Mesenchymal stem cell (in vitro differentiated cells and primary cell): ENCODE data around the gene C19orf73.

Experiments used
- DNase-seq: peaks from one replicate; pipeline ENCODE4 v3.0.0-alpha.2; 2013
- H2AFZ ChIP-seq: one replicate; pipeline ENCODE4 v1.6.1; 2013; ENCODE audit warnings: low read depth, mild to moderate bottlenecking, control low read depth, inconsistent platforms, low read length, moderate library complexity
- H2AK5ac ChIP-seq: 2 replicates; pipeline ENCODE4 v1.6.1; 2013; ENCODE audit warnings: low read length, moderate library complexity, mild to moderate bottlenecking, inconsistent platforms; ENCODE audit not compliant: severe bottlenecking
- H2BK120ac ChIP-seq: one replicate; pipeline ENCODE4 v1.6.1; 2013; ENCODE audit warnings: low read depth, mild to moderate bottlenecking, inconsistent platforms, low read length, moderate library complexity
- H2BK12ac ChIP-seq, 2 experiments: one replicate each; pipeline ENCODE4 v1.6.1; 2013; ENCODE audit warnings: inconsistent platforms in 2 of 2, low read length in 2 of 2, mild to moderate bottlenecking in 2 of 2, moderate library complexity in 2 of 2, control low read depth in 1 of 2
- H2BK15ac ChIP-seq: one replicate; pipeline ENCODE4 v1.6.1; 2013; ENCODE audit warnings: mild to moderate bottlenecking, low read depth, inconsistent platforms; ENCODE audit not compliant: poor library complexity, severe bottlenecking
- H2BK5ac ChIP-seq: 2 replicates; pipeline ENCODE4 v1.6.1; 2013; ENCODE audit warnings: low read depth, mild to moderate bottlenecking, low read length, control low read depth, inconsistent platforms; ENCODE audit not compliant: poor library complexity, severe bottlenecking
- H3K14ac ChIP-seq, 2 experiments: one replicate each; pipeline ENCODE4 v1.6.1; 2013; ENCODE audit warnings: inconsistent platforms in 2 of 2, low read length in 2 of 2, control low read depth in 1 of 2, mild to moderate bottlenecking in 1 of 2, moderate library complexity in 1 of 2
- H3K18ac ChIP-seq, 2 experiments: one replicate each; pipeline ENCODE4 v1.6.1; 2013; ENCODE audit warnings: inconsistent platforms in 2 of 2, low read length in 2 of 2, control low read depth in 1 of 2, low read depth in 1 of 2, mild to moderate bottlenecking in 1 of 2
- H3K23ac ChIP-seq, 2 experiments: one replicate each; pipeline ENCODE4 v1.6.1; 2013; ENCODE audit warnings: inconsistent platforms in 2 of 2, low read length in 2 of 2, mild to moderate bottlenecking in 2 of 2, moderate library complexity in 2 of 2, control low read depth in 1 of 2
- H3K27ac ChIP-seq: 2 replicates; pipeline ENCODE4 v1.5.1; 2013; ENCODE audit warnings: mild to moderate bottlenecking, moderate library complexity, low read length, control low read depth, inconsistent platforms; ENCODE audit not compliant: poor library complexity, severe bottlenecking
- H3K27me3 ChIP-seq, 2 experiments: 2 replicates each; pipeline versions ENCODE4 v1.6.1 to v1.7.0; 2013; ENCODE audit warnings: low read length in 2 of 2, mild to moderate bottlenecking in 2 of 2, moderate library complexity in 2 of 2, control low read depth in 1 of 2, inconsistent platforms in 1 of 2; ENCODE audit not compliant: control insufficient read depth in 1 of 2, insufficient read depth in 1 of 2
- H3K36me3 ChIP-seq, 2 experiments: 2 replicates each; pipeline versions ENCODE4 v1.6.1 to v1.7.0; 2013; ENCODE audit warnings: low read length in 2 of 2, control low read depth in 1 of 2, inconsistent platforms in 1 of 2, low read depth in 1 of 2, mild to moderate bottlenecking in 1 of 2; ENCODE audit not compliant: insufficient read depth in 2 of 2, control insufficient read depth in 1 of 2
- H3K4ac ChIP-seq, 2 experiments: one replicate each; pipeline ENCODE4 v1.6.1; 2013; ENCODE audit warnings: inconsistent platforms in 2 of 2, low read length in 2 of 2, mild to moderate bottlenecking in 2 of 2, moderate library complexity in 2 of 2, control low read depth in 1 of 2, low read depth in 1 of 2
- H3K4me1 ChIP-seq: 2 replicates; pipeline ENCODE4 v1.6.1; 2013; ENCODE audit warnings: low read depth, low read length, control low read depth; ENCODE audit not compliant: control insufficient read depth, insufficient read depth
- H3K4me2 ChIP-seq: 2 replicates; pipeline ENCODE4 v1.6.1; 2013; ENCODE audit warnings: low read length, mild to moderate bottlenecking, inconsistent platforms; ENCODE audit not compliant: poor library complexity, severe bottlenecking
- H3K4me3 ChIP-seq, 2 experiments: 2 replicates each; pipeline versions ENCODE4 v1.5.1 to v1.7.0; 2013; ENCODE audit warnings: low read length in 2 of 2, mild to moderate bottlenecking in 2 of 2, control low read depth in 1 of 2, low read depth in 1 of 2; ENCODE audit not compliant: insufficient read depth in 1 of 2
- H3K79me1 ChIP-seq: replicated peaks from 2 replicates; pipeline ENCODE4 v1.6.1; 2013; ENCODE audit warnings: mild to moderate bottlenecking, control low read depth, low read length, inconsistent platforms; ENCODE audit not compliant: poor library complexity, severe bottlenecking
- H3K9ac ChIP-seq: 2 replicates; pipeline ENCODE4 v1.7.0; 2013; ENCODE audit warnings: mild to moderate bottlenecking, low read length, moderate library complexity
- H3K9me3 ChIP-seq: 2 replicates; pipeline ENCODE4 v1.7.0; 2013; ENCODE audit warnings: mild to moderate bottlenecking, low read length; ENCODE audit not compliant: control insufficient read depth
- H4K8ac ChIP-seq: one replicate; pipeline ENCODE4 v1.6.1; 2013; ENCODE audit warnings: inconsistent platforms, mild to moderate bottlenecking, low read length, moderate library complexity
- H4K91ac ChIP-seq: one replicate; pipeline ENCODE4 v1.6.1; 2013; ENCODE audit warnings: mild to moderate bottlenecking, low read length, inconsistent platforms
- WGBS: methylation state at CpG from one replicate; pipeline ENCODE4 v1.1.7; 2013; ENCODE audit warnings: mixed read lengths; 5-methylcytosine and 5-hydroxymethylcytosine counted together

The C19orf73 gene

DNA sequence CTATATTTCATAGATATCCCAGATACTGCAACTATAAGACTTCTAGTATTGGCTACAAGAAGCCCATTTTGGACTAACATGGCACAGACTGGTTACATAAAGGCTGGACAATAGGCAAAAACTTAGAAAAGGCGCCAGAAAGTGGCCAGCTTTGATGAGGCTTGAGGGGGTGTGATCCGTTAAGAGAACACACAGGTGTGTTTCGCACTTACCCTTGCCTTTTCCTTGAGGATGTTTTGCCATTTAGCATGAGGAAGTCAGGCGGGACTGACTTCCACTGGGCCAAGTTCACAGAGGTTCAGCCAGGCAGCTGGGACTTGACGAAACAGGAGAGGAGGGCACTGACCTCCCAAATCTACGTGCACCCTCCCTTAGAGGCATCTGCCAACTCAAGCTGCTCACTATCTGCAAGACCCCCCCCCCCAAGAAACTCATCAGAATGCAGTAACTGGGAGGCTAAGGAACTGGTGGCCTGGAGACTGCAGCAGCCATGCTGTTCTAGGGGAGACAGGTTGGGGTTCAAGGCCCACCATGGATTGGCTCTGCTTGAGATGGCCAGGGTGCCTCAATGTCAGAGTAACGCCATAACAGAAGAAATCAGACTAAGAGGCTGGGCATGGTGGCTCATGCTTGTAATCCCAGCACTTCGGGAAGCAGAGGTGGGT lies 9.2 kb downstream of the C19orf73 start:
- Histone ChIP-seq H2BK5ac (no peak overlapping the region), H2AK5ac (no peak overlapping the region), H3K36me3 (peaks cover 50 to 53% of the 10 kb centered on the region in 2 experiments), H3K9me3 (no peaks in the 10 kb centered on the region), H3K4me1 (peaks cover 7% of the 10 kb centered on the region), H3K4me2 (no peak overlapping the region), H4K91ac (no peak overlapping the region), H3K14ac (no peak overlapping the region), H3K79me1 (peaks cover 25% of the 10 kb centered on the region), H3K9ac (peak overlapping the region; percentile 63), H2BK120ac (no peak overlapping the region), H4K8ac (no peak overlapping the region), H3K27me3 (no peaks in the 10 kb centered on the region), H3K18ac (no peak overlapping the region), H2BK12ac (no peak overlapping the region), H3K4me3 (no peak overlapping the region), H2AFZ (no peak overlapping the region), H3K23ac (no peak overlapping the region), H2BK15ac (no peak overlapping the region), H3K27ac (no peak overlapping the region), H3K4ac (no peak overlapping the region)
- WGBS, result 95% methylated on average over 7 of the region's 8 CpGs
- DNase-seq, result no peak

DNA sequence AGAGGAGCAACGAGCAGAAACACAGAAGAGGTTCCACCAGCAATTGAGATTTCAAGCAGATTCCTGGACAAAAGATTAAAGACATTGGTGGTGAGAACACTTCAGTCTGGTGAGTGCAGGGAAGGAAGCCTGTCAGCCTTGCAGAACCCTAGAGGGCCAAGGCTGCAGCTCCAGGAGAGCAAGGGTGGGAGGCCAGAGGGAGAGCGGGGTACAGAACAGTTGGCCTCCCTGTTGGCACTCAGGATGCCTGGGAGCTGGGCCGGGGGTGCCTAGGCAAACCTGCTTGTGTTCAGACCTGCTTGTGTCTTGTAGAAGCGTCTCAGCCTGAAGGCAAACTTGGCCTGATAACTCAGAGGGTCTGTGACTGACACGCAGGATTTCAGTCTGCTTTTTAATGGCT lies 9.9 kb downstream of the C19orf73 start:
- Histone ChIP-seq H2AK5ac (no peak overlapping the region), H3K4me2 (no peak overlapping the region), H2BK5ac (no peak overlapping the region), H4K91ac (no peak overlapping the region), H2BK120ac (no peak overlapping the region), H3K27me3 (no peaks in the 10 kb centered on the region), H3K4me1 (peaks cover 7% of the 10 kb centered on the region), H3K9ac (no peak overlapping the region), H3K18ac (no peak overlapping the region), H2BK15ac (no peak overlapping the region), H3K27ac (no peak overlapping the region), H3K4ac (no peak overlapping the region), H3K79me1 (peaks cover 30% of the 10 kb centered on the region), H3K23ac (peak overlapping the region in 1 of 2 experiments; percentile 41), H2BK12ac (no peak overlapping the region), H2AFZ (no peak overlapping the region), H3K36me3 (peaks cover 57 to 59% of the 10 kb centered on the region in 2 experiments), H3K9me3 (no peaks in the 10 kb centered on the region), H3K4me3 (no peak overlapping the region), H4K8ac (no peak overlapping the region), H3K14ac (no peak overlapping the region)
- DNase-seq, result no peak
- WGBS, result 81% methylated on average over 4 of the region's 5 CpGs

GRCh38 chr19:49107625-49108459 lies 11.1 kb downstream of the C19orf73 start:
- H4K91ac ChIP-seq, result no peak overlapping the region
- no peak for DNase-seq
- H2AK5ac ChIP-seq, result no peak overlapping the region
- H3K18ac ChIP-seq, result no peak overlapping the region
- no peak overlapping the region for H3K4me3 ChIP-seq
- no peak overlapping the region for H2BK120ac ChIP-seq
- peaks cover 69% of the 10 kb centered on the region in 2 experiments for H3K36me3 ChIP-seq
- H3K79me1 ChIP-seq, result peaks cover 38% of the 10 kb centered on the region
- no peak overlapping the region for H3K14ac ChIP-seq
- H2AFZ ChIP-seq, result no peak overlapping the region
- H3K27ac ChIP-seq, result no peak overlapping the region
- H3K9me3 ChIP-seq, result no peaks in the 10 kb centered on the region
- H3K9ac ChIP-seq, result no peak overlapping the region
- H3K4me1 ChIP-seq, result peaks cover 2% of the 10 kb centered on the region
- no peak overlapping the region for H4K8ac ChIP-seq
- whole genome bisulfite sequencing, result 97% methylated on average over 89 of the region's 93 CpGs
- H2BK5ac ChIP-seq, result no peak overlapping the region
- H2BK15ac ChIP-seq, result no peak overlapping the region
- no peak overlapping the region for H2BK12ac ChIP-seq
- H3K27me3 ChIP-seq, result no peaks in the 10 kb centered on the region
- H3K23ac ChIP-seq, result no peak overlapping the region
- no peak overlapping the region for H3K4ac ChIP-seq
- no peak overlapping the region for H3K4me2 ChIP-seq

DNA sequence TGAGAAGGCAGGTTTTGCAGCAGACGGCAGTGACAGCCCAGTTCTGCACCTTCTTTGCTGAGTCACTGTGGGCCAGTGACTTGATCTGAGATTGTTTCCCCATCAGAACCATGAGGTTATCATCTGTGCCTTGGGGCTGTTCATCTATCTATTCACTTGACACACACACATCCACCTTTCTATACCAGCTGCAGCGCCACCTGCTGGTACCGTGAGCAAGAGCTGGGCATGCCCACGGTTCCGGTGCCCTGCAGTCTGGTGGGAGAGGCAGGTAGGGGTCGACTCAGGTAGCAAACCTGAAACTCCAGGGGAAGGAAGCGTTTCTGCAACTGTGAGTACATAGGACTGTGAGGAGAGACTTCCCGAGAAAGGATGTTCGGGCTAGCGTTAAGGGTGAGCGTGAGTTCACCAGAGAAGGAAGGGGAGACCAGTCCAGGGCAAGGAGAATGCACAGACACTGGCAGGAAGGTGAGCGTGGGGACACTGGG lies 12.3 kb downstream of the C19orf73 start:
- no peak overlapping the region for H3K27ac ChIP-seq
- peaks cover 45% of the 10 kb centered on the region for H3K79me1 ChIP-seq
- DNase-seq, result peak; percentile 50
- peaks cover 78 to 80% of the 10 kb centered on the region in 2 experiments for H3K36me3 ChIP-seq
- H3K9ac ChIP-seq, result no peak overlapping the region
- H2BK5ac ChIP-seq, result no peak overlapping the region
- H2BK12ac ChIP-seq, result no peak overlapping the region
- H2AFZ ChIP-seq, result no peak overlapping the region
- H2BK120ac ChIP-seq, result no peak overlapping the region
- no peak overlapping the region for H3K4ac ChIP-seq
- H3K9me3 ChIP-seq, result no peaks in the 10 kb centered on the region
- H4K91ac ChIP-seq, result no peak overlapping the region
- no peaks in the 10 kb centered on the region for H3K27me3 ChIP-seq
- no peak overlapping the region for H3K4me2 ChIP-seq
- H4K8ac ChIP-seq, result no peak overlapping the region
- no peak overlapping the region for H3K23ac ChIP-seq
- H3K4me3 ChIP-seq, result no peak overlapping the region
- no peak overlapping the region for H2BK15ac ChIP-seq
- 74% methylated on average over 12 of the region's 12 CpGs for WGBS
- H2AK5ac ChIP-seq, result no peak overlapping the region
- H3K14ac ChIP-seq, result no peak overlapping the region
- H3K4me1 ChIP-seq, result peaks cover 2% of the 10 kb centered on the region
- no peak overlapping the region for H3K18ac ChIP-seq
